Measurements from ENCODE around the gene PPP2R3A.
"Not testable (repeated sequence)": the region's sequence is repeated elsewhere in the genome, so short reads cannot be mapped to it uniquely, and the experiment has no call there.

Gene PPP2R3A

GRCh38 chr3:136105044-136105443 is 139.5 kb downstream of the PPP2R3A start:
- DNase-seq, result no peak

GRCh38 chr3:136106101-136106500 is 140.6 kb downstream of the PPP2R3A start:
- no peak for DNase-seq

DNA sequence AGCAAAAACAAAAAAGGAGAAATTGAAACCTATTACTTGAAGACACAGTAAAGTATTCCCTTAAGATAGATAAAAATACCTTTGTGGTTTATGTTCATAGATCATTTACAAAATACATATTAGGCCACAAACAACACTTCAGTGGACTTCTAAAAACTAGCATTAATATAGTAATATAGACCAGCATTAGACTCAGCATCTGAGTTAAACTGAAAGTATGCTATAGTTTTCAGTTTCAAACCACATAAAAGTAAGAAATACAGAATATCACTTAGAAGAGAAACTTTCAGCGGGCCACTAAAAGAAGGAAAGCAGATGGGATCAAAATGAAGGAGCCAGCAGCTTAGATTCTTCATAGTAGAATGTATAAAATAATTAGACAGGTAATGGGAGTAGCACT is 144.0 kb downstream of the PPP2R3A start:
- no peak for DNase-seq

DNA sequence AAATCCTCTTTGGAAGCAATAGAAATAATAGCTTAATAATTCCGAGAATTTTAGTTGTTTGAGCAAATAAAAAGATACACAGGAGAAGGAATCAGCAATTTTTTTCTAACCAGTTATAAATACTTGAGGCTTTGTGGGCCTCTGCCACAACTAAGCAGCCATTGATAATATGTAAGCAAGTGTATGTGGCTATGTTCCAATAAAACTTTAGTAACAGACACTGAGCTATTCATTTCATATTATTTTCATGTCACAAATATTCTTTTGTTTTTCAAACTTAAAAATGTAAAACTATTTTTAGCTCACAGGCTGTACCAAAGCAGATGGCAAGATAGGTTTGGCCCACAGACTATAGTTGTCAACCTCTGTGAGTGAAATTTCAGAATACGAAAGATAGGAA is 145.0 kb downstream of the PPP2R3A start:
- no peak for DNase-seq

DNA sequence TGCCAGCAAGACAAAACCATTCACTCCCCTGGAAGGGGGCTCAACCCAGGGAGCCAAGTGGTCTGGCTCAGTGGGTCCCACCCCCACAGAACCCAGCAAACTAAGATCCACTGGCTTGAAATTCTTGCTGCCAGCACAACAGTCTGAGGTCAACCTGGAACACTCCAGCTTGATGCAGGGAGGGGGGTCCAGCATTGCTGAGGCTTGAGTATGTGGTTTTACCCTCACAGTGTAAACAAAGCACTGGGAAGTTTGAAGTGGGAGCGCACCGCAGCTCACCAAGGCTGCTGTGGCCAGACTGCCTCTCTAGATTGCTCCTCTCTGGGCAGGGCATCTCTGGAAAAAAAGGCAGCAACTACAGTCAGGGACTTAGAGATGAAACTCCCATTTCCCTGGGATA is 148.9 kb downstream of the PPP2R3A start:
- DNase-seq, result no peak

DNA sequence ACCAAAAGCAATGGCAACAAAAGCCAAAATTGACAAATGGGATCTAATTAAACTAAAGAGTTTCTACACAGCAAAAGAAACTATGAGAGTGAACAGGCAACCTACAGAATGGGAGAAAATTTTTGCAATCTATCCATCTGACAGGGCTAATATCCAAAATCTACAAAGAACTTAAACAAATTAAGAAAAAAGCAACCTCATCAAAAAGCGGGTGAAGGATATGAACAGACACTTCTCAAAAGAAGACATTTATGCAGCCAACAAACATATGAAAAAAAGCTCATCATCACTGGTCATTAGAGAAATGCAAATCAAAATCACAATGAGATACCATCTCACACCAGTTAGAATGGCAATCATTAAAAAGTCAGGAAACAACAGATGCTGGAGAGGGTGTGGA is 153.8 kb downstream of the PPP2R3A start:
- not testable (repeated sequence) for DNase-seq

- DNase-seq, result not testable (repeated sequence)
Measured at GRCh38 chr3:136119783-136120182, 154.3 kb downstream of the PPP2R3A start.

DNA sequence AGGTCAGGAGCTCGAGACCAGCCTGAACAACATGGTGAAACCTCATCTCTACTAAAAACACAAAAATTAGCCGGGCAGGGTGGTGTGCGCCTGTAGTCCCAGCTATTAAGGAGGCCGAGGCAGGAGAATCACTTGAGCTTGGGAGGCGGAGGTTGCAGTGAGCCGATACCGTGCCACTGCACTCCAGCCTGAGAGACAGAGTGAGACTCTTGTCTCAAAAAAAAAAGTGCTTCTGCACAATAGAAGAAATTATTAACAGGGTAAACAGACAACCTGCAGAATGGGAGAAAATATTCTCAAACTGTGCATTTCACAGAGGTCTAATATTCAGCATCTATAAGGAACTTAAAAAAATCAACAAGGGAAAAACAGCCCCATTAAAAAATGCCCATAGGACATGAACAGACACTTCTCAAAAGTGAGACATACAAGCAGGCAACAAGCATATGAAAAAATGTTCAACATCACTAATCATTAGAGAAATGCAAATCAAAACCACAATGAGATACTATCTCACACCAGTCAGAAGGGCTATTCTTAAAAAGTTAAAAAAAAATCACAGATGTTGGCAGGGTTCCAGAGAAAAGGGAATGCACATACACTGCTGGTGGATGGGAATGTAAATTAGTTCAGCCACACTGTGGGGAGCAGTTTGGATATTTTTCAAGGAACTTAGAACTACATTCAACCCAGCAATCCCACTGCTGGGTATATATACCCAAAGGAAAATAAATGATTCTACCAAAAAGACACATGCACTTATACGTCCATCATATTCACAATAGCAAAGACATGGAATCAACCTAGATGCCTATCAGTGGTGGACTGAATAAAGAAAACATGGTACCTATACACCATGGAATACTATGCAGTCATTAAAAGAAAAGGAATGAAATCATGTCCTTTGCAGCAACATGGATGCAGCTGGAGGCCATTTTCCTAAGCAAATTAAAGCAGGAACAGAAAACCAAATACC is 155.1 kb downstream of the PPP2R3A start:
- DNase-seq, result no peak

- no peak for DNase-seq
Measured at GRCh38 chr3:136122006-136122405, 156.5 kb downstream of the PPP2R3A start.

DNA sequence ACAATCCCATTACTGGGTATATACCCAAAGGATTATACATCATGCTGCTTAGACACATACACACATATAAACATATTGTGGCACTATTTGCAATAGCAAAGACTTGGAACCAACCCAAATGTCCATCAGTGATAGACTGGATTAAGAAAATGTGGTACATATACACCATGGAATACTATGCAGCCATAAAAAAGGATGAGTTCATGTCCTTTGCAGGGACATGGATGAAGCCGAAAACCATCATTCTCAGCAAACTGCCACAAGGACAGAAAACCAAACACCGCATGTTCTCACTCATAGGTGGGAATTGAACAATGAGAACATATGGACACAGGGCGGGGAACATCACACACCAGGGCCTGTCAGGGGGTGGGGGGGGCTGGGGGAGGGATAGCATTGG is 166.1 kb downstream of the PPP2R3A start:
- not testable (repeated sequence) for DNase-seq

DNA sequence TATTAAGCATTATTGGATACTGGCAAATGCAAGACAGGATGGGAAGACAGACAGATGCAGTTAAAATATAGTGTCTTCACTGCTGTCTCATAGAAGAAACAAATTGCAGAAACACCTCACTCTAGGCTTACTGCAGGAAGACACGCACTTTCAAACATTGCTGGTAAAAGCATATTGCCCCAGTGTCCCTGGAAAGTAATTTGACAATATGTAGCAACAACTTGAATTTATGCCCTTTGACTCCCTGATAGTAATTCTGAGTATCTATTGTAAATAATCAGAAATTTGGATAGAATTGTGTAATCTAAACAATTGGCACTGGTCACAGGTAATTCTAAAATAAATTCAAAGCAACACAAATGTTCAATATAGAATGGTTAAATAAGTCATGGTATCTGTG is 168.6 kb downstream of the PPP2R3A start:
- no peak for DNase-seq

DNA sequence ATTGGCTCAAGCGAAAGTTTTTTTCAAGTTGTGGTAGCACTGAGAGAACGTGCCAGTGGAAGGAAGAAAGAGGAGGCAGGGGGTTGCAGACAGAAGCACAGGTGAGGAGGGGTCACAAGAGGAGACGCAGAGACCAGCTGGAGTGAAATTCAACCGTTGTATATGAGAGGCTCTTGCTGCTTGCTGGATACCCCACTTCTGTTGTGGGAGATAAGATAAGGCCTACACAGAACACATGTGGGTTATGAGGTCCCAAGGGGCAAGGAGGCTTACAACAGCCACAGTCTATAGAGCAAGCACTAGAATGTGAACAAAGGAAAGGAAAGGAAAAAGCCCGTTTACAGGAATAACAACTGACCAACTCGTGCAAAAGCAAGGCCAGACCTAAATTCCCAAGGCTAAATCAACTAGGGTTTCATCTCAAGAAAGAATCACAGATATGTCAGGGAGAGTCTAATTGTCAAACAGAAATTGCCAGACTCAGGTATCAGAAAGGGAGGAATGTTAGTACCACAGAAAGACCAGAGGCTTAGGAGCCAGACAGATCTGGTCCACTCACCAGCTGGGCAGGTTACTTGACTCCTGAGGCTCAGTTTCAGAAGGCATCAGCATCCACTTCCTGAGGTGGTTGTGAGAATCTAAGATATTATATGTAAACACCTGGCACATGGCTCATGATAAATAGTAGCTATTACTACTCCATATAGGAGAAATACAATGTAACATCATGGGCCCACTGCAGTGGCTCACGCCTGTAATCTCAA is 169.7 kb downstream of the PPP2R3A start:
- DNase-seq, result no peak

GRCh38 chr3:136136454-136136853 is 170.9 kb downstream of the PPP2R3A start:
- no peak for DNase-seq

- DNase-seq, result no peak
Measured at GRCh38 chr3:136141291-136141785, 175.8 kb downstream of the PPP2R3A start.

GRCh38 chr3:136141891-136142290 is 176.4 kb downstream of the PPP2R3A start:
- no peak for DNase-seq

- DNase-seq, result no peak
Measured at GRCh38 chr3:136142592-136142991, 177.1 kb downstream of the PPP2R3A start.

GRCh38 chr3:136144397-136144796 is 178.9 kb downstream of the PPP2R3A start:
- not testable (repeated sequence) for DNase-seq

DNA sequence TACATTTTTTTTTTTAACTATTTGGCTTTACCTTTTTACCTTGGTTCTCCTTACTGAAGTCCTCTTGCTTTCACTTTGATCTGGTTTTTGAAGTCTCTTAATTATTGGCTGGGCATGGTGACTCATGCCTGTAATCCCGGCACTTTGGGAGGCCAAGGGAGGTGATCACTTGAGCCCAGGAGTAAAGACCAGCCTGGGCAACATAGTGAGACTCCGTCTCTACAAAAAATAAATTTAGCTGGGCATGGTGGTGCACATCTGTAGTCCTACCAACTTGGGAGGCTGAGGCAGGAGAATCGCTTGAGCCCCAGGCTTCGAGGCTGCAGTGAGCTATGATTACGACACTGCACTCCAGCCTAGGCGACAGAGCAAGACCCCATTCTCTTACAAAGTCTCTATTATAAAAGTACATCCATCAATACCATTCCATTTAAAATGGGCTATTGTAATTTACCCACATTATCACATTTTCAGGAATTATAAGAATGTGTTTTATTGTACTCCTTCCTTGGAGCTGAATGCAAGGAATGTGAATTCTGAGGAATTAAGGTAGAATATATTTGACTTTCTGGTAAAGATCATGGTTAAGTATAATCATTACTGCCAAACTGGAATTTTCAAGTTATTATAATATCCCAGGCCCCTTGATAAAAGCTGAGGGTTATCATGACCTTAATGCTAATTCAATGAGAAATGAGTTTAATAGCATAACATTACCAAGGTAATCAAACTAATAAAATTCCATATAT is 181.6 kb downstream of the PPP2R3A start:
- DNase-seq, result peak; percentile 62

GRCh38 chr3:136149667-136150066 is 184.1 kb downstream of the PPP2R3A start:
- no peak for DNase-seq

GRCh38 chr3:136151219-136151618 is 185.7 kb downstream of the PPP2R3A start:
- no peak for DNase-seq

DNA sequence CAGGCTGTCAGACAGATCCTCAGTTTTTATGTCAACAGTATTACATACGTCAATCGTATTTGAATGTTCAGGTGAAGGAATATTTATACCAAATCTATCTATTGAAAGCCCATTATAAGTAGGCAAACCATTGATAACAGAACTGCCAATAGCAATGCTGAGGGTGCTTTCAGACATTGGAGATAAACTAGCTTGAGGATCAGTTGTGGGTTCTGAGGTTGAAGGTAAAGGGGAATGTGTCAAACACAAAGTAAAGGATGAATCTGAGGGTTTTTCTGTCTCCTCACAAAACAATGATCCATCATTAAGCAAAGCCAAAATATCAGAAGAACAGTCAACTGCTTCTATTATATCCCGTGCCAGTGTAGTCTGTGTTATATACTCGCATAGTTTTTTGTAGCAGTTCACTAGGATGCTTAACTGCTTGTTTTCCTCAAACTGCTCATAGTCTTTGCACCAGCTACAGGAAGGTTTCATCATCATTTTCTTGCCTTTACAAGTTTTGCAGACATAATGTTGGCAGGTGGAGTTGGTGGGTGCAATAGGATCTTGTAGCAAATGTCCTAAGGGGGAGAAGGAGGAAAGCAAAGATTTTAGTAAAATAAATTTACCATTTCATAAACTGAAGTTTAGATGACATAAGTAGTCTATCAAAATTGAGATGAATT is 186.8 kb downstream of the PPP2R3A start:
- DNase-seq, result no peak

DNA sequence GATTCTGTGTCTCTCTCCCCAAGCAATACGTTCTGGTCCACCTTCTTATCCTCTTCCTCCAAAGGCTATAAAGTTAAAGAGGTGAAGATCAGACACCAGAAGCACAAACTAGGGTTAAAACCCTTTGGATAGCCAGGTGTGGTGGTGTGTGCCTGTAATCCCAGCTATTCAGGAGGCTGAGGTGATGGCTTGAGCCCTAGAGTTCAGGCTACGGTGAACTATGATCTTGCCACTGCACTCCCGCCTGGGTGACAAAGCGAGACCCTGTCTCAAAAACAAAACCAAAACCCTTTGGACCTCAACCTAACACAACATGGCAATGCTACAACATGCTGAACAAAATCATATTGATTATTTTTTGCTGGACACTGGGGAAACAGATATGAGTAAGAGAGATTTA is 187.4 kb downstream of the PPP2R3A start:
- no peak for DNase-seq

Data from islet precursor cell (in vitro differentiated cells).